Stomach (tissue), 9 donors: ENCODE results near the gene FSD1. TPM values are rescaled to one million over a fixed set of nuclear protein-coding genes. Genes with fewer than 3 reads are reported as not detected.
"Not testable (repeated sequence)": the region's sequence is repeated elsewhere in the genome, so short reads cannot be mapped to it uniquely, and the experiment has no call there.

ENCODE experiments used
- DNase-seq, 2 donors: peaks; one replicate each; pipeline versions ENCODE4 v3.0.0 to v3.0.0-alpha.2; 2013 to 2019
- H3K27ac ChIP-seq, 5 donors: fragments of 200-600 bp in 4 of 5; sonication (generic) in 4 of 5; one replicate each; pipeline ENCODE4 v1.5.1; 2013 to 2019; ENCODE audit warnings: mild to moderate bottlenecking in 1 of 5, moderate library complexity in 1 of 5
- H3K27me3 ChIP-seq, 3 donors: fragments of 200-600 bp; sonication (generic); one replicate each; pipeline ENCODE4 v1.5.1; 2017 to 2019; ENCODE audit warnings: mixed run types in 1 of 3
- H3K36me3 ChIP-seq, 4 donors: fragments of 200-600 bp; sonication (generic); 1 replicate in 3 of 4; 2 replicates in 1 of 4; pipeline ENCODE4 v1.5.1; 2016 to 2019
- H3K4me1 ChIP-seq, 4 donors: fragments of 200-600 bp; sonication (generic); one replicate each; pipeline ENCODE4 v1.5.1; 2016 to 2019
- H3K4me3 ChIP-seq, 4 donors: fragments of 200-600 bp; sonication (generic) in 3 of 4; one replicate each; pipeline ENCODE4 v1.5.1; 2016 to 2019; ENCODE audit warnings: mild to moderate bottlenecking in 1 of 4
- H3K9me3 ChIP-seq, 4 donors: fragments of 200-600 bp; sonication (generic); one replicate each; pipeline ENCODE4 v1.5.1; 2016 to 2019
- CTCF ChIP-seq, 7 experiments: fragments of 450-650 bp in 4 of 7; fragments of 200-600 bp in 3 of 7; sonication (generic) in 3 of 7; IDR thresholded peaks; one replicate each; pipeline ENCODE4 v1.5.1; 2016 to 2019; ENCODE audit warnings: antibody characterized with exemption in 7 of 7, control low read depth in 2 of 7, mild to moderate bottlenecking in 1 of 7
- EP300 ChIP-seq: sonication (generic); formaldehyde crosslinking; IDR thresholded peaks from one replicate; pipeline ENCODE4 v1.6.1; 2017; ENCODE audit warnings: antibody characterized with exemption
- POLR2A ChIP-seq, 4 donors: fragments of 450-650 bp; IDR thresholded peaks; one replicate each; pipeline ENCODE4 v1.6.1; 2016; ENCODE audit warnings: antibody characterized with exemption in 4 of 4, control low read depth in 2 of 4, mild to moderate bottlenecking in 1 of 4, moderate library complexity in 1 of 4
- POLR2AphosphoS5 ChIP-seq, 3 donors: sonication (generic); formaldehyde crosslinking; IDR thresholded peaks; one replicate each; pipeline ENCODE4 v1.6.1; 2016; ENCODE audit warnings: antibody characterized with exemption in 3 of 3
- WGBS, 5 donors: extraction: QIAGEN DNeasy Blood & Tissue Kit in 3 of 5; methylation state at CpG; one replicate each; pipeline versions ENCODE4 v1.1.5 to v1.1.7; 2013 to 2018; 5-methylcytosine and 5-hydroxymethylcytosine counted together
- intact Hi-C: fragments of 100-400 bp; cut with DNase I; formaldehyde crosslinking; loops from one replicate; pipeline ENCODE4 v1.15.1; 2023; ENCODE audit warnings: low total_unique reads
- polyA plus RNA-seq, 3 donors: library from polyadenylated mRNA; stranded (reverse); fragments of 200-250 nt; gene quantifications; one replicate each; pipeline ENCODE4 v1.2.3, GENCODE V29; 2013
- total RNA-seq, 5 donors: library from RNA; depleted of rRNA; stranded (reverse); fragments of >200 nt; gene quantifications; one replicate each; pipeline versions ENCODE4 v1.1.0 to v1.2.3, GENCODE V29; 2014 to 2016
- donor health status: healthy with polysubstance abuse.
- donor health status: Bipolar disorder and iron deficiency.
- donor health status: healthy.

Gene FSD1
- total and polyA plus RNA-seq, 8 donors: 0.31 to 12.5 (median 1.3) TPM; not detected in 3

DNA sequence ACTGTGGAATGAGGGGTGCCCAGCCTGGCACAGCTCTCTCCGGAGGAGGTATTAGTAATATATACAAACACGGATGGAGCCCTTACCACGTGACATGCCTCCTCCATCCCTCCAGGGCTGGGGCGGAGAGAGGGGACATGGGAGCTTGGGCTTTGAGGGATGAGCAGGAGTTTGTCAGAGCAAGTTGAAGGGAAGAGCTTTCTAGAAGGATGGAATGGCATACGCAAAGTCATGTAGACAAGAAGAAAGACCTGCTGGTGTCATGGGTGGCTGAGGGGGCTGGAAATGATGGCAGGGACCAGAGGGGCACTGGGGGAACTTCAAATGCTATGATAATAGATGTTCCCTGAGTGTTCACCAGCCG lies 41.6 kb downstream of the FSD1 start:
- peaks cover 10 to 27% (median 24%) of the 10 kb centered on the region in 4 donors for H3K4me1 ChIP-seq
- DNase-seq: no peak
- no peaks in the 10 kb centered on the region for H3K27me3 ChIP-seq
- H3K36me3 ChIP-seq: peaks cover 3 to 40% (median 21%) of the 10 kb centered on the region in 4 donors
- TF ChIP-seq POLR2AphosphoS5 (IDR thresholded peaks at IDR 0.05): no peak
- no peak for TF ChIP-seq POLR2A (IDR thresholded peaks at IDR 0.05)
- H3K9me3 ChIP-seq: no peaks in the 10 kb centered on the region
- intact Hi-C loops: no loop called here
- H3K4me3 ChIP-seq: no peak overlapping the region
- peak overlapping the region in 1 of 5 donors; percentile 5 for H3K27ac ChIP-seq
- WGBS, 5 donors: 69 to 93% (median 75%) methylated on average over 6 of the region's 6 CpGs

DNA sequence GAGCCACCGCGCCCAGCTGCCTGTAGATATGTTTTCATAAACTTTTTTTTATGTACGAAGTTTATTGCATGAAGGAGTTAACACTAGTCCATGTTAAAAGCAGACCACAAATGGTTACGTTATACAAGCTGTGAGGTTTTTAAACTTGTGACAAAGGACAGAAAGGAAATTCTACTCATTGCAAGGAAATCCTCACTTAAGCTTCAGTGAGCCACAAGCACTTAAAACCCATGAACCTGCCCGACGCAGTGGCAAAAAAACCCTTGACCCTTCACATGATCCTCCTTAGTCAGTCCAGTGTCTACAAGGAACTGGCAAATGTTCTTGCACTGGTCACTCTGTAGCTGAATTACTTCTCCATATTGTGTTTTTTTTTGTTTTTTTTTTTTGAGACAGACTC lies 43.1 kb downstream of the FSD1 start:
- TF ChIP-seq POLR2AphosphoS5 (IDR thresholded peaks at IDR 0.05) (no peak), CTCF (IDR thresholded peaks at IDR 0.05) (no peak), EP300 (no peak), POLR2A (IDR thresholded peaks at IDR 0.05) (no peak)
- Histone ChIP-seq H3K36me3 (peaks cover 3 to 40% (median 21%) of the 10 kb centered on the region in 4 donors), H3K9me3 (no peaks in the 10 kb centered on the region), H3K27ac (no peak overlapping the region), H3K4me1 (peaks cover 6 to 21% (median 18%) of the 10 kb centered on the region in 4 donors), H3K4me3 (no peak overlapping the region), H3K27me3 (no peaks in the 10 kb centered on the region)
- WGBS, 5 donors: 70 to 85% (median 73%) methylated on average over 6 of the region's 6 CpGs
- peak in 1 of 2 donors; percentile 29 for DNase-seq
- intact Hi-C loops: no loop called here

DNA sequence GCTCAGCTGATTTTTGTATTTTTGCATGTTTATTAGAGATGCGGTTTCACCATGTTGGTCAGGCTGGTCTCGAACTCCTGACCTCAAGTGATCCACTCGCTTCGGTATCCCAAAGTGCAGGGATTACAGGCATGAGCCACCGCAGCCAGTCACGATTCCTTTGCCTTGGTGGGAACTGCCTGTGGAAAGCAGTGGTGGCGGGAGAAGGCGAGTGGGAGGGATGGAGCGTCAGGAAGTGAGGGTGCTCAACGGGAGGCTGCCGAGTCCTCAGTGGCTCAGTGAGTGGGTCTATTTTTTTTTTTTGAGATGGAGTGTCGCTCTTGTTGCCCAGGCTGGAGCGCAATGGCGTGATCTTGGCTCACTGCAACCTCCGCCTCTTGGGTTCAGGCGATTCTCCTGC lies 44.8 kb downstream of the FSD1 start:
- H3K27ac ChIP-seq, H3K27me3 ChIP-seq, intact Hi-C loops, H3K9me3 ChIP-seq, DNase-seq, H3K4me3 ChIP-seq: not testable (repeated sequence)
- Histone ChIP-seq H3K36me3 (peaks cover 3 to 46% (median 31%) of the 10 kb centered on the region in 4 donors), H3K4me1 (peaks cover 1 to 17% (median 15%) of the 10 kb centered on the region in 4 donors)
- 91 to 97% (median 95%) methylated on average over 16 of the region's 16 CpGs for WGBS, 5 donors

DNA sequence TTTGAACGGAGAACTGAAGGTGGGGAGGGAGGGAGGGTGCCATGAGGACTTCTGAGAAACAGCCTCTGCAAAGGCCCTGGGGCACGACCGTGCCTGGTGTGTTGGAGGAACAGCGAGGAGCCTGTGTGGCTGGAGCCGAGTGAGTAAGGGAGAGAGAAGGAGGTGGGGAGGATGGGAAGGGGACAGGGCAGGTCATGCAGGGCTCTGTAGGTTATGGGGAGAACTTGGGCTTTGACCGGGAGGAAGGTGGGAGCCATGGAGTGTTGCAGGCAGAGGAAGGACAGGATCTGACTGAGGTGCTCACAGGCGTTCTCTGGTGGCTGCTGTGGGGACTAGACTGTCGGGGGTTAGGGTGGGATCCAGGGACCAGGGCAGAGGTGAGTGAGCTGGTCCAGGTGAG lies 45.7 kb downstream of the FSD1 start:
- Histone ChIP-seq H3K9me3 (no peaks in the 10 kb centered on the region), H3K27ac (no peak overlapping the region), H3K27me3 (no peaks in the 10 kb centered on the region), H3K4me3 (no peak overlapping the region), H3K4me1 (peaks cover 0 to 12% (median 9%) of the 10 kb centered on the region in 4 donors), H3K36me3 (peaks cover 3 to 55% (median 40%) of the 10 kb centered on the region in 4 donors)
- WGBS, 5 donors: 83 to 94% (median 87%) methylated on average over 8 of the region's 8 CpGs
- TF ChIP-seq POLR2A (IDR thresholded peaks at IDR 0.05) (no peak), POLR2AphosphoS5 (IDR thresholded peaks at IDR 0.05) (no peak), CTCF (IDR thresholded peaks at IDR 0.05) (no peak), EP300 (no peak)
- intact Hi-C loops: no loop called here
- DNase-seq: no peak

DNA sequence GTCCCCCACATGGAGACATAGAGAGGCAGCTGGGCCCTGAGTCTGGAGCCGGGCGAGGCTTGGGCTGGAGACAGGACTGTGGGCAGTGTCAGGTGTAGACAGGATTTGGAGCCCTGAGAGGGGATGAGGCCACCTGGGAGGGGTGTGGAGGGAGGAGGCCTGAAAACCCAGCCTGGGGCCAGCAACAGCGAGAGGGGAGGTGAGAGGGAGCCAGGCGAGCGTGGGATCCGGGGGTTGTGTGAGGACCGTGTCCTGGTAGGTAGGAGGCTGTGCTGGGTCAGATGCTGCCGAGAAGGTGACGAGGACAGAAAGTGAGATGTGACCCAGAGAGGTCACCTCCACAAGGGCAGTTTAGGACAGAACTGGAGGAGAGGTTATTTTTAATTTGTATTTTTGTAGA lies 46.3 kb downstream of the FSD1 start:
- intact Hi-C loops: no loop called here
- no peak for DNase-seq

More for the DNA sequence above, 46.3 kb downstream of the FSD1 start:
- Histone ChIP-seq H3K36me3 (peaks cover 3 to 55% (median 41%) of the 10 kb centered on the region in 4 donors), H3K4me1 (peaks cover 0 to 6% (median 3%) of the 10 kb centered on the region in 4 donors), H3K27ac (no peak overlapping the region), H3K4me3 (no peak overlapping the region), H3K9me3 (no peaks in the 10 kb centered on the region), H3K27me3 (no peaks in the 10 kb centered on the region)
- 91 to 97% (median 94%) methylated on average over 9 of the region's 9 CpGs for WGBS, 5 donors
- no peak for TF ChIP-seq EP300
- no peak for TF ChIP-seq POLR2A (IDR thresholded peaks at IDR 0.05)
- no peak for TF ChIP-seq CTCF (IDR thresholded peaks at IDR 0.05)
